Amniotic epithelial cell (primary cell): ENCODE data around the gene OOSP4A.
"Not testable (repeated sequence)": the region's sequence is repeated elsewhere in the genome, so short reads cannot be mapped to it uniquely, and the experiment has no call there.

Experiments
- DNase-seq: peaks from one replicate; pipeline ENCODE4 v3.0.0-alpha.2; 2010; ENCODE audit warnings: low read depth

OOSP4A gene

GRCh38 chr11:59981106-59981770 is 17.4 kb downstream of the OOSP4A start:
- DNase-seq = no peak

DNA sequence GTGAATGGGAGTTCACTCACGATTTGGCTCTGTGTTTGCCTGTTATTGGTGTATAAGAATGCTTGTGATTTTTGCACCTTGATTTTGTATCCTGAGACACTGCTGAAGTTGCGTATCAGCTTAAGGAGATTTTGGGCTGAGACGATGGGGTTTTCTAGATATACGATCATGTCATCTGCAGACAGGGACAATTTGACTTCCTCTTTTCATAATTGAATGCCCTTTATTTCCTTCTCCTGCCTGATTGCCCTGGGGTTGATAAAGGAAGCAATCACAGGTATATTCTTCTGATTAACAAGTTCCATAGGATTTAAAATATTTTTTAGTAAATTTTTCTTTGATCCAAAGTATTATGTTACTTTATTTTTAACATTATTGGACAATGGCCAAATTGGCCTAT is 18.2 kb downstream of the OOSP4A start:
- DNase-seq = not testable (repeated sequence)

DNA sequence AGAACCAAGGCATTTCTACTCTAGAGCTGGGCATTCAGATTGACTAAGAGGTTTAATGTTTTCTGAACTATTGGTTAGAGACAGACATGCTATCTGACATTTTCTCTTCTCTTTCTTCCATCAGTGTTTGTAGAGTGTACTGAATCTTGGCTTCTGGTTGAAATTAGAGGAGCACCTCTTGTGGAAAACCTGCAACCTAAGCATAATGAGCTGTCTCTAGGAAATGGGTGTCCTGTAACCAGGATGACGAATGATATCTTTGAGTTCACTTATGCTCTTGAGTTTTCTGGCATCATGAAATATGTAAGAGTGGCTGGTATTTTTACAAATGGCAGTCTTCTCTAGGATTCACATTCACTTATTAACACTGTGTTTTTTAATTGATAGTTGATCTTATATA is 19.4 kb downstream of the OOSP4A start:
- DNase-seq = no peak

GRCh38 chr11:59984368-59984767 is 20.5 kb downstream of the OOSP4A start:
- DNase-seq = no peak

DNA sequence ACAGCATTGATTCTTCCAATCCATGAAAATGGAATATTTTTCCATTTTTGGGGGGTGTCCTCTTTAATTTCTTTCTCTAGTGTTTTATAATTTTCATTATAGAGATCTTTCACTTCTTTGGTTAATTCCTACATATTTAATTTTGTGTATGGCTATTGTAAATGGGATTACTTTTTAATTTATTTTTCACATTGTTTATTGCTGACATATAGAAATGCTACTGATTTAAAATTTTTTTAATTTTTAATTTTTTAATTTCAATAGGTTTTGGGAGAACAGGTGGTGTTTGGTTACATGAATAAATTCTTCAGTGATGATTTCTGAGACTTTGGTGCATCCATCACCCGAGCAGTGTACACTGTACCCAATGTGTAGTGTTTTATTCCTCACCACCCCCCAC is 26.6 kb downstream of the OOSP4A start:
- no peak for DNase-seq

- no peak for DNase-seq
Observed at GRCh38 chr11:59992425-59992824, 28.6 kb downstream of the OOSP4A start.

GRCh38 chr11:59997800-59998199 is 34.0 kb downstream of the OOSP4A start:
- no peak for DNase-seq

DNA sequence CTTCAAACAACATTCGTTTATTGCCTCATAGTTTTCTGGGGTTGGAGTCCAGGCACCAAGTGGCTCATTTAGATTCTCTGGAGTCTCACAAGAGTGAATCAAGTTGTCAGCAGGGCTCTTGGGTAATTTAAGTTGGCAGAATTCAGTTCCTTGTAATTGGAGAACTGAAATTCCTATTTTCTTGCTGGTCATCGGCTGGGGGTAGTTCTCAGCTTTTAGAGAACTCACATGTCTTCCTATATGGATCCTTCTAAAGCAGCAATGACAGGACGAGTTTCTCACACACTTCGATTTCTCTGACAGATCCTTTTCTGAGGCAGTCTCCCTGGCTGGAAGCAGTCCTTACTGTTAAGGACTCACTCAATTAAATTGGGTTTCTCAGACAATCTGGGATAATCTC is 35.9 kb downstream of the OOSP4A start:
- no peak for DNase-seq

GRCh38 chr11:60003729-60004128 is 39.9 kb downstream of the OOSP4A start:
- no peak for DNase-seq

- no peak for DNase-seq
Observed at GRCh38 chr11:60005360-60005759, 41.5 kb downstream of the OOSP4A start.

- no peak for DNase-seq
Observed at GRCh38 chr11:60016881-60017280, 53.0 kb downstream of the OOSP4A start, which contains the start of gene OOSP4B. OOSP4B (plus strand) TSS chr11:60017181.

DNA sequence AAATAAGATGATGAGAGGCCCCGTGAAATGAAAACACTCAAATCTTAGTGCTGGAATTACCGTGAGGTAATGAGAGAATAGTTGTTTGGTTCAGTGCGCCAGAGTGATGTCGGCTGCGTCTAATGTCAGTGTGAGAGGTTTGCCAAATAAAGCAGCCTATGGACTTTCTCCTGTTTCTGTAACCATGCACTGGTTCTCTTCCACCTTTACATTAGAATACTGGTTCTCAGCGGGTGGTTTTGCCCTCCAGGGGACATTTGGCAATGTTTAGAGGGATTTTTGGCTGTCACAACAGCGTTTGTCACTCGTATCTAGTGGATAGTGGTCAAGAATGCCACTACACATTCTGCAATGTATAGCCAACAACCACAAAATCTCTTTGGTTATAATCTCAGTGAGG is 54.2 kb downstream of the OOSP4A start:
- no peak for DNase-seq
